Glomerular visceral epithelial cell (primary cell): ENCODE measurements around the gene SPTSSB.

Source experiments
- DNase-seq: peaks from one replicate; pipeline ENCODE4 v3.0.0-alpha.2; 2016; ENCODE audit errors: extremely low spot score

Gene SPTSSB

GRCh38 chr3:161392853-161393252 lies 21.5 kb upstream of the SPTSSB start:
- no peak for DNase-seq

- DNase-seq, result no peak
Observed at GRCh38 chr3:161390200-161390599, 18.9 kb upstream of the SPTSSB start.

- DNase-seq, result no peak
Observed at GRCh38 chr3:161389445-161390035, 18.2 kb upstream of the SPTSSB start.

GRCh38 chr3:161388855-161389254 lies 17.5 kb upstream of the SPTSSB start:
- DNase-seq, result no peak

- no peak for DNase-seq
Observed at GRCh38 chr3:161386991-161387770, 15.9 kb upstream of the SPTSSB start.

GRCh38 chr3:161372321-161373260 lies 1.3 kb upstream of the SPTSSB start:
- DNase-seq, result peak; percentile 24

GRCh38 chr3:161369531-161369930 lies 1.8 kb downstream of the SPTSSB start:
- DNase-seq, result no peak

- no peak for DNase-seq
Observed at GRCh38 chr3:161366094-161366493, 5.2 kb downstream of the SPTSSB start.

GRCh38 chr3:161358488-161358887 lies 12.8 kb downstream of the SPTSSB start:
- DNase-seq, result no peak

- no peak for DNase-seq
Observed at GRCh38 chr3:161356287-161356686, 15.0 kb downstream of the SPTSSB start.

GRCh38 chr3:161355508-161355907 lies 15.8 kb downstream of the SPTSSB start:
- no peak for DNase-seq

- DNase-seq, result no peak
Observed at GRCh38 chr3:161354554-161354953, 16.8 kb downstream of the SPTSSB start.

GRCh38 chr3:161351330-161351729 lies 20.0 kb downstream of the SPTSSB start:
- DNase-seq, result no peak

- no peak for DNase-seq
Observed at GRCh38 chr3:161350916-161351315, 20.4 kb downstream of the SPTSSB start.

- DNase-seq, result peak; percentile 67
Observed at GRCh38 chr3:161349529-161350312, 21.6 kb downstream of the SPTSSB start.

GRCh38 chr3:161348796-161349400 lies 22.4 kb downstream of the SPTSSB start:
- DNase-seq, result no peak

GRCh38 chr3:161347726-161348125 lies 23.6 kb downstream of the SPTSSB start:
- DNase-seq, result no peak

- DNase-seq, result no peak
Observed at GRCh38 chr3:161345023-161345422, 26.3 kb downstream of the SPTSSB start.

- peak; percentile 9 for DNase-seq
Observed at GRCh38 chr3:161343986-161344385, 27.3 kb downstream of the SPTSSB start.

- DNase-seq, result no peak
Observed at GRCh38 chr3:161343540-161343939, 27.8 kb downstream of the SPTSSB start.

- DNase-seq, result no peak
Observed at GRCh38 chr3:161342629-161343028, 28.7 kb downstream of the SPTSSB start.
